SKM-1 (cell line): ENCODE data around the gene TMEM238.
"Not testable (repeated sequence)": the region's sequence is repeated elsewhere in the genome, so short reads cannot be mapped to it uniquely, and the experiment has no call there.

Experiments used
- DNase-seq: peaks from one replicate; lab custom pipeline; 2025; ENCODE audit not compliant: unreplicated experiment; lab: John Stamatoyannopoulos, UW

The TMEM238 gene

GRCh38 chr19:55384131-55384919, at the start of gene TMEM238:
TSS of gene TMEM238 (minus strand) at chr19:55384292. CDS start at chr19:55384259, 33 bp downstream.
- DNase-seq, result no peak

- no peak for DNase-seq
Measured at GRCh38 chr19:55433292-55433691, 49.2 kb upstream of the TMEM238 start.

GRCh38 chr19:55432241-55432959, 48.3 kb upstream of the TMEM238 start:
- DNase-seq, result no peak

GRCh38 chr19:55431183-55431582, 47.1 kb upstream of the TMEM238 start:
- no peak for DNase-seq

- no peak for DNase-seq
Measured at GRCh38 chr19:55426042-55426441, 42.0 kb upstream of the TMEM238 start.

GRCh38 chr19:55424518-55424917, 40.4 kb upstream of the TMEM238 start:
- DNase-seq, result no peak

GRCh38 chr19:55423225-55424005, 39.3 kb upstream of the TMEM238 start:
- DNase-seq, result no peak

- DNase-seq, result not testable (repeated sequence)
Measured at GRCh38 chr19:55421281-55421680, 37.2 kb upstream of the TMEM238 start.

- DNase-seq, result no peak
Measured at GRCh38 chr19:55419624-55420236, 35.6 kb upstream of the TMEM238 start.

GRCh38 chr19:55419103-55419502, 35.0 kb upstream of the TMEM238 start:
- no peak for DNase-seq

GRCh38 chr19:55418185-55418584, 34.1 kb upstream of the TMEM238 start:
- DNase-seq, result no peak

GRCh38 chr19:55410168-55410567, 26.1 kb upstream of the TMEM238 start:
- DNase-seq, result no peak

- DNase-seq, result not testable (repeated sequence)
Measured at GRCh38 chr19:55409179-55409578, 25.1 kb upstream of the TMEM238 start.

GRCh38 chr19:55408533-55408872, 24.4 kb upstream of the TMEM238 start:
- no peak for DNase-seq

GRCh38 chr19:55407800-55408532, 23.9 kb upstream of the TMEM238 start:
- DNase-seq, result peak; percentile 78

- not testable (repeated sequence) for DNase-seq
Measured at GRCh38 chr19:55407550-55407799, 23.4 kb upstream of the TMEM238 start, which contains the start of gene UBE2S. TSS of gene UBE2S (minus strand) at chr19:55407788. CDS start at chr19:55407589, 199 bp downstream.

GRCh38 chr19:55406826-55407549, 22.9 kb upstream of the TMEM238 start:
- DNase-seq, result no peak

- DNase-seq, result no peak
Measured at GRCh38 chr19:55406091-55406825, 22.2 kb upstream of the TMEM238 start.

- no peak for DNase-seq
Measured at GRCh38 chr19:55405638-55406037, 21.5 kb upstream of the TMEM238 start.
